Head of caudate nucleus (tissue), 42 donors: ENCODE results near the gene DRICH1.
A peak's percentile ranks its signal among the peaks of the same experiment; 100 is the strongest.
"Not testable (repeated sequence)": the region's sequence is repeated elsewhere in the genome, so short reads cannot be mapped to it uniquely, and the experiment has no call there.

Experiments used
- DNase-seq, 42 donors: peaks; one replicate each; pipeline versions ENCODE4 v3.0.0 to v3.0.0-alpha.2; 2020 to 2021; ENCODE audit warnings: mixed read lengths in 7 of 42
- intact Hi-C: fragments of 100-400 bp; cut with DNase I; formaldehyde crosslinking; loops from one replicate; pipeline ENCODE4 v1.15.0; 2022

Gene DRICH1

GRCh38 chr22:23574877-23575276 lies 57.2 kb downstream of the DRICH1 start:
- DNase-seq, result no peak
- intact Hi-C loops, result no loop called here

DNA sequence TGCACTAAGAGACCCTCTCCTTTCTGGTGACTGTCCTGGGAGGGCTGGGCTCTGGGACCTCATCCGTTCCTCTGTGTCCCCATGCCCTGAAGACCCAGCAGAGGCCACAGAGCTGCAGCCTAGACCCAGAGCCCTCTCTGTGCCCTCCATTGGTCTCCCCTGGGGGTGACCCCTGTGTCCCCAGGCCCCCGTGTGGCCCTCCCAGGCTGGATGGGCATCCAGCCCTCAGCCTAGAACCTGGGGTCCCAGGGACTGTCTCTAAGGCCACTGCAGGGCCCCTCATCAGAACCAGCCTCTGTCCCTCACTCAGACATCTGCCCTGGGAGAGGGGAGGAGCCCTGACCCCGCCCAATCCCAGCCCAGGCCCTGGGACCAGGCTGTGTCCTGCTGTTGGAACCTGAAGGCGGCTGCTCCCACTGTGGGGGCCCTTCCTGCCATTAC lies 57.7 kb downstream of the DRICH1 start:
- intact Hi-C loops, result no loop called here

DNA sequence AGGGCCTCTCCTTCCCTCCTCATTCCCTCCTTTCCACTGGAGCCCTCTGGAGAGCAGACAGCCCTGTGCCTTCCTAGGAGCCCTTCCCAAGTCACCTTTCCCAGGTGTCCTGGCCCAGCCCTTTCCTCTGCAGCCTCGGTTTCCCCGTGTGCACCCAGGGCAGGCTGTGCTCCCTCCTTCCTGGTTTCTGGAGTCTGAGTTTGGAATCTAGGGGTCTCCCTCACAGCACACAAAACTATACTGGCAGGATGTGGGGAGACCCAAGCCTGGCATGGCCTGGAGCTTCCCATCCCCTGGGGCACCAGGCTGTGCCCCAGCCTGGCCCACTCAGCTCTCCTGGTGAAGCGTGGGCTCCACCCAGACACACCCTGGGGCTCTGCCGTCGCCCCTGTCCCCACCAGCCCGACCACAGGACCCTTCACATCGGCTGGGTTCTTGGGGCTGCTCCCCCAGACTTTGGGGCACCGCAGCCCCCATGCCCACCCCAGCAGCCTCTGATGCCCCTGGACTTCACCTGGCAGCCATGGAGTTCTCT lies 58.4 kb downstream of the DRICH1 start:
- DNase-seq, intact Hi-C loops: not testable (repeated sequence)

More for the DNA sequence above, 57.7 kb downstream of the DRICH1 start:
- DNase-seq, result no peak

DNA sequence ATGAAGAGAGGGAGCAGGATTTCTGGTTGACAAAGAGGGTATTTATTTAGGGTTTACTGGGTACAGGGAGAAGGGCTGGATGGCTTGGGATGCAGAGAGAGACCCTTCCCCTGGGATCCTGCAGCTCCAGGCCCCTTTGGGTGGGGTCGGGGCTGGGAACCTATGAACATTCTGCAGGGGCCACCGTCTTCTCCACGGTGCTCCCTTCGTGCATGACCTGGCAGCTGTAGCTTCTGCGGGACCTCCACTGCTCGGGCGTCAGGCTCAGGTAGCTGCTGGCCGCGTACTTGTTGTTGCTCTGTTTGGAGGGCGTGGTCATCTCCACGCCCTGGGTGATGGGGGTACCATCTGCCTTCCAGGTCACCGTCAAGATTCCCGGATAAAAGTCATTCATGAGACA lies 59.0 kb downstream of the DRICH1 start:
- intact Hi-C loops, DNase-seq: not testable (repeated sequence)

DNA sequence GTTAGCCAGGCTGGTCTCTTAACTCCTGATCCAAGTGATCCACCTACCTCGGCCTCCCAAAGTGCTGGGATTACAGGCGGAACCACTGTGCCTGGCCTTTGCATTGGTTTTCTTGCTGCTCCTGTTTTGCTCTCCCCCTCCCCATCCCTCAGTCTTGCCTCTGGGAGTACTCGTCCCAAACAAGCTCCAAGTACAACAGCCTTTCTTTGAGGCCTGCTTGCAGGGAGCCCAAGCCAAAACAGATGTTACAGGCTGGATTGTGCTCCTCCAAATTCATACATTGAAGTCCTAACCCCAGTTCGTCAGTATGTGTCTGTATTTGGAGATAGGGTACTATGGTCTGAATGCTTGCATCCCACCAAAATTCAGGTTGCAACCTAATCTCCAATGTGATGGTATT lies 60.6 kb downstream of the DRICH1 start:
- no peak for DNase-seq
- intact Hi-C loops, result no loop called here

DNA sequence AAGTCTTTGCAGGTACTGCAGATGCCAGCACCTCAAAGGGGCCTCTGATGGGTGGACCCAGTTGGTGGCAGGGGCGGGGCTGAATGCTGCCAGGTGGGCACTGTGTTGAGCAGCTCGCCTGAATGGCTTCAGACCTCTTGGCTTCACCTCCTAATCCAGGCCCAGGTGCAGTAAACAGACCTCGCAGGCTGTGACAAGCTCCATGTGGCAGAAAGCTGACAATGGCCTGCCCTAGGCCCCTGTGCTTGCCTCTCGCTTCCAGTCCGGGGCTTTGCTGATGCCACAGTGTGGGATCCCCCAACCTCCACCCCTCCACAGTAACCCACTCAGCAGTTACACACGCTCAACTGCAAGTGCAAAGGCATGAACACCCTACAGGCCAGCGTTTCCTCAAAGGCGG lies 61.4 kb downstream of the DRICH1 start:
- DNase-seq, result no peak
- intact Hi-C loops, result no loop called here

DNA sequence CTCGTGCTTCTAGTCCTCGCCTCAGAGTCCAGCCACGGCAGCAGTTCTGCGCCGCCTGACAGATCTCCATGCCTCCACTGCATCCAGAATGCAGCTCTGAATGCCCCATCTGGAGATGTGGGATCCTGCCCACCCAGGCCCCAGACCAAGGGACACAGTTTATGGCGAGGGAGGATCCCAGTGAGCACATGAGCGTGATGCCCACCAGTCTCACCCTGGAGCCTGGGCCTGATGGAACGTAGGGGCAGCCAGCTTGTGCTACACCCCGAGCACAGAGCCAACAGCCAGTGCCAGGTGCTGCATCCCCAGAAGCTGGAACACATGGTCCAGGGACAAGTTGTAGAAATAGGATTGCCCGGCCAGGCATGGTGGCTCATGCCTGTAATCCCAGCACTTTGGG lies 62.4 kb downstream of the DRICH1 start:
- no peak for DNase-seq
- intact Hi-C loops, result no loop called here

DNA sequence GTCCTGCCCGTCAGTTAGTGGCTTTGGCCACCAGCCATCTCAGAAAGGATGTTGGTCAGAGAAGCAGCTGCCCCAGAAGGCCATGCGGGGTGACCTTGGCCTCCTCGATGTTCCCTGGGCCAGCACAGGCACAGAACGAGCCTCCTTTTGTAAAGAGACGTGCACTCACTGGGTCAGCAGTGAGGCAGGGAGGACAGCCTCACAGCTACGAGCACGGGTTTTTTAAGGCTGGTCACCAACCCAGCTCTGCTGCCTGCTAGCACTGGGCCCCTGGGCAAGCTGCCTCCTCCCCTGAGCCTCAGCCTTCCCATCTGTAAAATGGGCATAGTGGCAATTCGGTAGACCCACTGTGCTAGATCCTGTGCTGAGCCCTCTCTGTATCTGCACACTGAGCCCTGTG lies 62.8 kb downstream of the DRICH1 start:
- no peak for DNase-seq
- intact Hi-C loops, result no loop called here

GRCh38 chr22:23566705-23567475 lies 65.2 kb downstream of the DRICH1 start:
- intact Hi-C loops, result no loop called here
- DNase-seq, result peak in 1 of 42 donors; percentile 10

- peak in 1 of 42 donors; percentile 32 for DNase-seq
- intact Hi-C loops, result no loop called here
These were observed 66.0 kb downstream of the DRICH1 start for GRCh38 chr22:23565915-23566704.

- peak in 2 of 42 donors; percentile 12 to 29 for DNase-seq
- intact Hi-C loops, result no loop called here
These were observed 66.7 kb downstream of the DRICH1 start for GRCh38 chr22:23565305-23565914.

GRCh38 chr22:23564276-23564675 lies 67.8 kb downstream of the DRICH1 start:
- intact Hi-C loops, result no loop called here
- peak in 2 of 42 donors; percentile 5 to 7 for DNase-seq

DNA sequence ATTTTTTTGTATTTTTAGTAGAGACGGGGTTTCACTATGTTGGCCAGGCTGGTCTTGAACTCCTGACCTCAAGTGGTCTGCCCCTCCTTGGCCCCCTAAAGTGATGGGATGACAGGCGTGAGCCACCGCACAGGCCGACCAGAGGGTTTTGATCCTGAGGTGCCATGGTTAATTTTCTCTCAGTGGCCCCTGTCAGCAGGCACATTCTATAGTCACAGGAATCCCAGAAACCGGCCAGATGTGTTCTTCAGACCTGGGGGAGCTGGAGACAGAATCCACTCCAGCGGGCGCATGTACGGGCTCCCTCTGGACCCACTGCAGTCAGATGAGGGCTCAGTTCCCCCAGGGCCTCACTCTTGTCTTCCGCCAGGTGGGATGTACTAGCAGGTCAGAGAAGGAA lies 69.0 kb downstream of the DRICH1 start:
- intact Hi-C loops, result no loop called here
- DNase-seq, result peak in 2 of 42 donors; percentile 14 to 20

DNA sequence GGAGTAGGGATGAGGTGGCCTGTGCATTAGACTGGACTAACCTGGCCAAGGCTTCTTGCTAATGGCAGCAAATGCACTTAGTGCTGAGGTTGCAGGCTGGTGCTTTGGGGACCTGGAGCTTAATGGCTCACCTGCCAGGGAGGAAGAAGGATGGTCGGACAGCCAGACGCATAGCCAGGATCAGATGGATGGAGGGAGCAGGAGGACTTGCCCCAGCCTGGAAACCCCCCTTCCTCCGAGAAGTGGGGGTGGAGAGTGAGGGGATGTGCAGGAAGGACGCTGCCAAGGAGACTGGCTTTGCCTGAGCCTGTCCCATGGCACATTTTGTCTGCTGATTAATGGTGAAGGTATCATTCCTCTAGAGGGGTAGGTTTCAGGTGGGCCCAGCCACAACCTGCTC lies 69.9 kb downstream of the DRICH1 start:
- peak in 1 of 42 donors; percentile 32 for DNase-seq
- intact Hi-C loops, result no loop called here

DNA sequence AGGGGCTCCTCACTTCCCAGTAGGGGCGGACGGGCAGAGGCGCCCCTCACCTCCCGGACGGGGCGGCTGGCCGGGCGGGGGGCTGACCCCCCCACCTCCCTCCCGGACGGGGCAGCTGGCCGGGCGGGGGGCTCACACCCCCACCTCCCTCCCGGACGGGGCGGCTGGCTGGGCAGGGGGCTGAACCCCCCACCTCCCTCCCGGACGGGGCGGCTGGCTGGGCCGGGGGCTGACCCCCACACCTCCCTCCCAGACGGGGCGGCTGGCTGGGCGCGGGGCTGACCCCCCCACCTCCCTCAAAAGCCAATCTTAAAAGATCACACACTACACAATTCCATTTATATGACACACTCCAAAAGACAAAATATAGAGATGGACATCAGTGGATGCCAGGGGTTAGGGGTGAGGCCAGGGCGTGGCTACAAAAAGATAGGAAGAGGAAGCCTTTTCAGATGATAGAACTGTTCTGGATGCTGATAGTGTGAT lies 71.1 kb downstream of the DRICH1 start:
- DNase-seq, intact Hi-C loops: not testable (repeated sequence)

DNA sequence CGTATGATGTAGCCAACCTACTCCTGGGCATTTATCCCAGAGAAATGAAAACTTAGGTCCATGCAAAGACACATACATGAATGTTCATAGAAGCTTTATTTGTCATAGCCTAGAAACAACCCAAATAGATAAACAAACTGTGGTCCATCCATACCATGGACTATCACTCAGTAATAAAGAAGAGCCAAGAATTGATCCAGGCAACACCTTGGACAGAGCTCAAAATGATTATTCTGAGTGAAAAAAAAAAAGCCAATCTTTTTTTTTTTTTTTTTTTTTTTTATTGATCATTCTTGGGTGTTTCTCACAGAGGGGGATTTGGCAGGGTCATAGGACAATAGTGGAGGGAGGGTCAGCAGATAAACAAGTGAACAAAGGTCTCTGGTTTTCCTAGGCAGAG lies 71.9 kb downstream of the DRICH1 start:
- DNase-seq, intact Hi-C loops: not testable (repeated sequence)
